Testis (tissue), 3 donors: Measurements from ENCODE around the gene COL6A1. TPM values are rescaled to one million over a fixed set of nuclear protein-coding genes. Genes with fewer than 3 reads are reported as not detected.

Experiments
- DNase-seq: peaks from one replicate; pipeline ENCODE4 v3.0.0-alpha.2; 2019
- H3K27ac ChIP-seq, 2 donors: fragments of 200-600 bp; sonication (generic); one replicate each; pipeline ENCODE4 v1.5.1; 2019
- H3K27me3 ChIP-seq: fragments of 200-600 bp; sonication (generic); one replicate; pipeline ENCODE4 v1.5.1; 2019
- H3K36me3 ChIP-seq: fragments of 200-600 bp; sonication (generic); one replicate; pipeline ENCODE4 v1.5.1; 2017; ENCODE audit warnings: low read depth; ENCODE audit errors: missing control alignments
- H3K4me1 ChIP-seq: fragments of 200-600 bp; sonication (generic); one replicate; pipeline ENCODE4 v1.5.1; 2019
- H3K4me3 ChIP-seq, 2 donors: fragments of 200-600 bp; sonication (generic); one replicate each; pipeline ENCODE4 v1.5.1; 2017 to 2019
- H3K9me3 ChIP-seq: fragments of 200-600 bp; sonication (generic); one replicate; pipeline ENCODE4 v1.5.1; 2017
- POLR2A ChIP-seq: fragments of 450-650 bp; IDR thresholded peaks from one replicate; pipeline ENCODE4 v1.6.1; 2017; ENCODE audit warnings: antibody characterized with exemption, mild to moderate bottlenecking, moderate library complexity
- WGBS, 2 donors: methylation state at CpG; one replicate each; pipeline ENCODE4 v1.1.5; 2018; 5-methylcytosine and 5-hydroxymethylcytosine counted together
- intact Hi-C: fragments of 100-400 bp; cut with DNase I; formaldehyde crosslinking; loops from one replicate; pipeline ENCODE4 v1.15.1; 2023; ENCODE audit warnings: low total_unique reads
- polyA plus RNA-seq: library from polyadenylated mRNA; stranded (reverse); fragments of 350-450 nt; fragmentation: Illumina TruSeq; extraction: RNeasy Lipid Tissue Mini Kit (QIAGEN cat#74804); gene quantifications from one replicate; pipeline ENCODE4 v1.2.3, GENCODE V29; 2014; ENCODE audit warnings: low read depth, low replicate concordance; ENCODE audit not compliant: insufficient read depth
- total RNA-seq, 2 donors: library from RNA; depleted of rRNA; stranded (reverse); fragments of >200 nt; gene quantifications; one replicate each; pipeline ENCODE4 v1.2.3, GENCODE V29; 2016
- TF ChIP-seq, protein P1 (sequence below), 3 experiments: fragments of 450-650 bp in 2 of 3; fragments of 200-600 bp in 1 of 3; sonication (generic) in 1 of 3; IDR thresholded peaks; one replicate each; pipeline ENCODE4 v1.5.1; 2016 to 2019; ENCODE audit warnings: antibody characterized with exemption in 3 of 3, mild to moderate bottlenecking in 2 of 3, moderate library complexity in 1 of 3

COL6A1 gene
- total and polyA plus RNA-seq, 3 donors from 2014 or later = 166 to 197 (median 178) TPM

- Histone ChIP-seq H3K9me3 (no peaks in the 10 kb centered on the region), H3K27ac (no peak overlapping the region), H3K27me3 (no peaks in the 10 kb centered on the region), H3K4me3 (no peak overlapping the region), H3K36me3 (no peaks in the 10 kb centered on the region), H3K4me1 (no peaks in the 10 kb centered on the region)
- no peak for DNase-seq
- intact Hi-C loops = no loop called here
- TF ChIP-seq, protein P1, sequence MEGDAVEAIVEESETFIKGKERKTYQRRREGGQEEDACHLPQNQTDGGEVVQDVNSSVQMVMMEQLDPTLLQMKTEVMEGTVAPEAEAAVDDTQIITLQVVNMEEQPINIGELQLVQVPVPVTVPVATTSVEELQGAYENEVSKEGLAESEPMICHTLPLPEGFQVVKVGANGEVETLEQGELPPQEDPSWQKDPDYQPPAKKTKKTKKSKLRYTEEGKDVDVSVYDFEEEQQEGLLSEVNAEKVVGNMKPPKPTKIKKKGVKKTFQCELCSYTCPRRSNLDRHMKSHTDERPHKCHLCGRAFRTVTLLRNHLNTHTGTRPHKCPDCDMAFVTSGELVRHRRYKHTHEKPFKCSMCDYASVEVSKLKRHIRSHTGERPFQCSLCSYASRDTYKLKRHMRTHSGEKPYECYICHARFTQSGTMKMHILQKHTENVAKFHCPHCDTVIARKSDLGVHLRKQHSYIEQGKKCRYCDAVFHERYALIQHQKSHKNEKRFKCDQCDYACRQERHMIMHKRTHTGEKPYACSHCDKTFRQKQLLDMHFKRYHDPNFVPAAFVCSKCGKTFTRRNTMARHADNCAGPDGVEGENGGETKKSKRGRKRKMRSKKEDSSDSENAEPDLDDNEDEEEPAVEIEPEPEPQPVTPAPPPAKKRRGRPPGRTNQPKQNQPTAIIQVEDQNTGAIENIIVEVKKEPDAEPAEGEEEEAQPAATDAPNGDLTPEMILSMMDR (IDR thresholded peaks at IDR 0.05) = no peak
- TF ChIP-seq POLR2A = no peak
- 78 to 81% methylated on average over 26 to 32 of the region's 32 CpGs for WGBS, 2 donors
Observed at GRCh38 chr21:45941717-45942546, 39.6 kb upstream of the COL6A1 start.

- no peaks in the 10 kb centered on the region for H3K4me1 ChIP-seq
- TF ChIP-seq, protein P1 (IDR thresholded peaks at IDR 0.05) = no peak
- no peak for TF ChIP-seq POLR2A
- no peak overlapping the region for H3K4me3 ChIP-seq
- no peaks in the 10 kb centered on the region for H3K27me3 ChIP-seq
- WGBS, 2 donors = 86 to 88% methylated on average over 17 to 20 of the region's 20 CpGs
- no peaks in the 10 kb centered on the region for H3K36me3 ChIP-seq
- no peak for DNase-seq
- H3K27ac ChIP-seq = no peak overlapping the region
- intact Hi-C loops = no loop called here
- H3K9me3 ChIP-seq = no peaks in the 10 kb centered on the region
Observed at GRCh38 chr21:45942755-45943629, 38.6 kb upstream of the COL6A1 start.

DNA sequence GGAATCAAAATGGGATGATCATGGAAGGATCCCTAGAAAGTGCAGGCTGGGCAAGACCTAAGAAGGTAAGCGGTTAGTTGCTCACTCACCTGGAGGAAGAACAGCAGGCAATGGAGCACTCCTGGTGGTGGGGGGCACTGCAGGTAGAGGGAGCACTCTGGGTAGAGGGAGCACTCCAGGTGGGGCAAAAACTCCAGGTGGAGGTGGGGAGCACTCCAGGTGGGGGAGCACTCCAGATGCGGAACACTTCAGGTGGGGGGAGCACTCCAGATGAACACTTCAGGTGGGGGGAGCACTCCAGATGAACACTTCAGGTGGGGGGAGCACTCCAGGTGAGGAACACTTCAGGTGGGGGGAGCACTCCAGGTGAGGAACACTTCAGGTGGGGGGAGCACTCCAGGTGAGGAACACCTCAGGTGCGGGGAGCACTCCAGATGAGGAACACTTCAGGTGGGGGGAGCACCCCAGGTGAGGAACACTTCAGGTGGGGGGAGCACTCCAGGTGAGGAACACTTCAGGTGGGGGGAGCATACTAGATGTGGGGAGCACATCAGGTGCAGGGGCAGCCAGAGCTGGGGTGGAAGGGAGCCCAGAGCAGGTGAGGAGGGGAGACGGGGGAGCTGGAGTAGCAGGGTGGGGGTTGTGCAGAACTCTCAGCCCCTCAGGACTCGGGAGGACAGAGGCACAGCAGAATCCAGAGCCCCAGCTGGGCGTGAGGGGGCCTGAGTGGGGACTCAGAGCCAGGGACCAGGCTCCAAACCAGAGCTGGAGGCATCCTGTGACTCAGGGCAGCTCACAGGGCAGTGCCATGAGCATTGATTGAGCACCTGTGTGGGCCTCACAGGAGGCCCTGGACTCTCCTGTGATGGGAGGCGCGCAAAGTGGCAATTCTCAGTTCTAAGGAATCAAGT lies 37.7 kb upstream of the COL6A1 start:
- 88 to 93% methylated on average over 6 to 8 of the region's 8 CpGs for WGBS, 2 donors
- no peak overlapping the region for H3K27ac ChIP-seq
- TF ChIP-seq POLR2A = no peak
- TF ChIP-seq, protein P1 (IDR thresholded peaks at IDR 0.05) = no peak
- H3K9me3 ChIP-seq = no peaks in the 10 kb centered on the region
- no peak for DNase-seq
- H3K36me3 ChIP-seq = no peaks in the 10 kb centered on the region
- H3K4me1 ChIP-seq = no peaks in the 10 kb centered on the region
- intact Hi-C loops = no loop called here
- no peak overlapping the region for H3K4me3 ChIP-seq
- H3K27me3 ChIP-seq = no peaks in the 10 kb centered on the region

DNA sequence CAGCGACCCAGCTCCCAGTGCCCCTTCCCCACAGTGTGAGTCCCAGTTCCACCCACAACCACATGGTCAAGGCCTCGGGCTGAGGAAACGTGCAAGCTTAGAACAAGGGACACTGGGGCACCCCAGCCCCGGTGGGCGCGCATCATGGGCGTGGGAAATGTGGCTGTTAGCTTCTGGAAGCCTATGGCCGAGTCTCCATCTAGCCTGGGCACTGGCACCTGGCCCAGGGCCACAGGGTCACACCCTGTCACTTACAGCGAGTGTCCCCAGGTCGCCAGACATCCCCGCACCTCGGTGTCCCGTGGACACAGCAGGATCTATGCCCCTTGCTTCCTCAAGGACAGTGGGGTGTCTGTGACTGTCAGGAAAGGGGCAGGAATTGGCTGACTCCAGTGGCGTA lies 37.0 kb upstream of the COL6A1 start:
- no peaks in the 10 kb centered on the region for H3K36me3 ChIP-seq
- H3K27ac ChIP-seq = no peak overlapping the region
- H3K4me3 ChIP-seq = no peak overlapping the region
- H3K4me1 ChIP-seq = no peaks in the 10 kb centered on the region
- WGBS, 2 donors = 93 to 95% methylated on average over 12 to 14 of the region's 14 CpGs
- no peaks in the 10 kb centered on the region for H3K27me3 ChIP-seq
- DNase-seq = no peak
- no peaks in the 10 kb centered on the region for H3K9me3 ChIP-seq
- TF ChIP-seq POLR2A = no peak
- TF ChIP-seq, protein P1 (IDR thresholded peaks at IDR 0.05) = no peak
- intact Hi-C loops = no loop called here
